HG02759 (cell line): ENCODE measurements around the gene MYCBP.
"Not testable (repeated sequence)": the region's sequence is repeated elsewhere in the genome, so short reads cannot be mapped to it uniquely, and the experiment has no call there.

ENCODE experiments used
- ATAC-seq: cut with Tn5 transposase; IDR thresholded peaks from one replicate; pipeline ENCODE4 v1.9.1; 2021; ENCODE audit warnings: mild to moderate bottlenecking, moderate library complexity; ENCODE audit not compliant: unreplicated experiment

Gene MYCBP, protein sequence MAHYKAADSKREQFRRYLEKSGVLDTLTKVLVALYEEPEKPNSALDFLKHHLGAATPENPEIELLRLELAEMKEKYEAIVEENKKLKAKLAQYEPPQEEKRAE

DNA sequence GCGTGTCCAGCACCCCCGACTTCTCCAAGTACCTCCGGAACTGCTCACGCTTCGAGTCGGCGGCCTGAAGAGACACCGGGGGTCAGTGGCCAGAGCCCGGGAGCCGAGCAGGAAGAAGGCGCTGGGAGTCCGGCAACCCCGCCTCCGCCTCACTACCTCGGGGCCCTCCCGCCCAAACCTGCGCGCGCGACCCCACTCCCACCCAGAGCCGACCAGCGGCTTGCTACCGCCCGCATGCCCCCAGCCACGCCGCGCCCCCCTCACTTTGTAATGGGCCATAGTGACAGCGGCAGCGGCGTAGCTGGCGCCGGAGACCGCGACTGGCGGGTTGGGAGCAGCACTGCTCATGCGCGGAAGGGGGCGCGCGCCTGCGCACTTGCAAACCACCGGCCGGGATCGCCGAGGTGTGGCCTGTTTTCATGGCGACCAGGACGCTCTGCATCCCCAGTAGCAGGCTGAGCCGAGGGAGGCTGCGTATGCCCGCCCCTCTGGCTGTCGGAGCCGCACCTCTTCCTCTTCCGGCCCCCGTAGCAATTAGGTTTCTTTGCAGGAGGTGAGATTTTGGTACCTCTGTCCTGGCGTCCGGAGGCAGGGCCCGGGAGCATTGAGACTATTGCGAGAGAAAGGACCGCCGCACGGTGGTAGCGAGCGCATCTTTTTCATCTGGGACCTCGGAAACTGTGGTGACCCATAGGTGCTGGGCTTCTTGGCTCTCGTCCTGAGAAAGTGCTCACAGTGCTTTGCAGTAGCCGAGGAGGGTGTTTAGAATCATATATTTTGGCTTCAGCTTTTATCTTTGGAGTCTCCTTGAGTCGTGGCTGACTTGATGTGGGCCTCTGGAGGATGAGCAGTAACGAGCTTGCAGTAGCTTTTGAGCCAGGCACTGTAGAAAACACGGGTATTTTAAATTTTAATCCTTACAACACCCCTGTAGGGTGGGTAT lies at the start of gene MYCBP:
Gene MYCBP (minus strand): TSS at position 322 of the 943 bp plus-strand sequence. CDS start 43 bp downstream, at position 279.
- peak; percentile 97 for ATAC-seq

DNA sequence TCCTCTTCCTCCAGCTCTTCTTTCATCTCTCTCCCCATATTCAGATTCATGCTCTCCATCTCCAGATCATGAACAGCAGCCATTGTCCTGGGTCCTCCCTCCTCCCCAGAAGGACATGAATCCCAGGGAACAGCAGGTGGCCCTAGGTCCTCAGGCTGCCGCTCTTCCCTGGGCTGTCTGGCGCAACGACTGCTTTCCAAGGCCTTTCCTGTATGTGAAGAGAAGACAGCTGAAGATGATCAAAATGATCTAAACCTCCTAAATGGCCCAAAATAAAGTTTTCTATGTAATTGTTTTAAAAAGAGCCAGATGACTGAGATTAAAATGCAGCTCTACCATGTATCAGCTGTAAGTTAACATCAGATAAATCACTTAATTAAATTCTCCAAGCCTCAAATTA lies 46.0 kb upstream of the MYCBP start:
- ATAC-seq: no peak

DNA sequence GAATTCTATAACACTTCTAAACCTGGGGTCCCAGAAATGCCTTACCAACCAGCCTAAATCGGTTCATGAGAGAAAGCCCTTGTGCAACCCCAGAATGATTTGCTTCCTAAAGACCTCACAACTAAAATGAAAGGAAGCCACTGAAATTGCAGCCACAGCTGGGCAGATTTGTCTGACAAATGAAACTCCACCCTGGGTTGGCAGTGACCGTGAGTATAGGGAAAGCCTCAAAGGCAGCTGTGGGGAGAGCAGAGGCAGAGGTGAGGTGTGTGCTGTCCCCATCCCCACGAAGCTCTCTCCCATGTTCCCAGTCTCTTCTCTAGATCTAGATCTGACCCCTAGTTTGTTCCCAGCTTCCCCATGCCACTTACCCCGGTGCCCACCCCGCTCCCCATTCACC lies 45.4 kb upstream of the MYCBP start:
- no peak for ATAC-seq

DNA sequence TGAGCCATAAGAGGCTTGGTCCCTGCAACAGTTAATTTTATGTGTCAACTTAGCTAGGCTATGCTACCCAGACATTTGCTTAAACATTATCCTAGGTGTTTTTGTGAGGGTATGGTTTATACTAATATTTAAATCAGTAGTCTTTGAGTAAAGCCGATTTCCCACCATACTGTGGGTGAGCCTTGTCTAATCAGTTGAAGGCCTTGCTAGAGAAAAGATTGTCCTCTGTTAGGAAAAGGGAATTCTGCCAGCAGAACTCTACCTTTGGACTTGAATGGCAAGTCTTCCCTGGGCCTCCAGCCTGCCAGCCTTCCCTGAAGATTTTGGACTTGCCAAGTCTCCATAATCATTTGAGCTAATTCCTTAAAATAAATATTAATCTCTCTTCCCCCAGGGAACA lies 44.6 kb upstream of the MYCBP start:
- ATAC-seq: no peak

DNA sequence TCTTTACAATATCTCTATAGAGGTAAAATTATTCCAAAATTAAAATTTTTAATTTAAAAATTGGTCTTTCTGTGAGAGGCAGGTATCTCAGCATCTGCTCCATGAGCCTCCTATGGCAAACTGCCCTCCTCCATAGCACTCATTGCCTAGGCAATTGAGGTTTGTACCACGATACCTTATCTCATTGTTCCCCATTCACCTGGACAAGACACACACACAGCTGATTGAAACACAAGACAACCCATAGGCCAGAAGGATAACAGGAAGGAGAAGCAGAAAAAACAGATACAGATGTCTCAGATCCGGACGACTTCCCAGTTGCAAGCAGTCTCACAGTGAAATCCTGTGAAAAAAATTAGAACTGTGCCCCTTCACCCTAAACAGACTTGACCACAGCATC lies 44.2 kb upstream of the MYCBP start:
- no peak for ATAC-seq

DNA sequence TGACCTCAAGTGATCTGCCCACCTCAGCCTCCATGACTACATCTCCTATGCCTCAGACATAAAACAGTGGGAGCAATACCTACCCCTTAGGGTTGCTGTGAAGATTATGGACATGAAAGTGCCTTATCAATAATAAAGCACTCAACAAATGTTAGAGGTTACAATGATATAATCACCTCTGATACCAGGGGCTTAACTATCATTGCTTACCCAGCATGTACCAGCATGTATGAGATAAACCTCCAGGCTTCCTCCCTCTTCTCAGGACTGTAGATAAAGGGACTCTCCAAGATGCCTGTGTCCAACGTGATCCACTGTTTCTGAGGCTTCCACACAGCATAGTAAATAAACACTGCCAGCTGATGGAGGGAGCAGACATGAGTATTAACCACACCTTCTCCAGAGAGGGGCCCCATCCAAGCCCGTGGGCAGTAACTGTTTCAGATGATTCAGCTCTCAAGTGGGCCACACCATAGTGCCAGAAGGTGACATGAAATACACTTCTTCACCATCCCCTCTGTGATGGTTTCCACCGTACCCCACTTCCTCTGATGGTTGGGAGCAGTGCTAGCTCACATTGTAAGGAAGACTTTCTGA lies 42.3 kb upstream of the MYCBP start:
- ATAC-seq: no peak

DNA sequence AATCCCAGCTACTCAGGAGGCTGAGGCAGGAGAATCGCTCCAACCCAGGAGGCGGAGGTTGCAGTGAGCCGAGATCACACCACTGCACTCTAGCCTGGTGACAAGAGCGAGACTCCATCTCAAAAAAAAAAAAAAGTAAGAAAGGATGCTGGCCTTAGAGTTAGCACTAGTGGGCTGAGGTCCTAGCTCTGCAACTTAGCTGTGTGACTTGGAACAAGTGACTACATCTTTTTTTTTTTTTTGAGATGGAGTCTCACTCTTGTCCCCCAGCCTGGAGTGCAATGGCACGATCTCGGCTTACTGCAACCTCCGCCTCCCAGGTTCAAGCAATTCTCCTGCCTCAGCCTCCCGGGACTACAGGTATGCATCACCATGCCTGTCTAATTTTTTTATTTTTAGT lies 41.8 kb upstream of the MYCBP start:
- not testable (repeated sequence) for ATAC-seq

DNA sequence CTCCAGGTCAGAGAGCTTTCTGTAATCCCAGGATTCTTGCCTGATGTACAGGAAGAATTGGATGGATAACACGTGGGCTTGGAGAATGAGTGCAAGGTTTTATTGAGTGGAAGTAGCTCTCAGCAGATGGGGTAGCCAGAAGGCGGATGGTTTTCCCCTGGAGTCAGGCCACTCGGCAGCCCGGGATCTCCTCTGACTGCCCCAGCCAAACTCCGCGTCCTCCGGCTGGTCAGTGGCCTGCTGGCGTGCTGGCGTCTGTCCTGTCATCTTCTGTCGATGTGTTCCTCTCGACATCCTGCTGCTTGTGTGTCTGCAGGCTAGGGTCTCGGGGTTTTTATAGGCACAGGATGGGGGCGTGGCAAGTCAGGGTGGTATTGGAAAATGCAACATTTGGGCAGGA lies 35.7 kb upstream of the MYCBP start:
- ATAC-seq: no peak

DNA sequence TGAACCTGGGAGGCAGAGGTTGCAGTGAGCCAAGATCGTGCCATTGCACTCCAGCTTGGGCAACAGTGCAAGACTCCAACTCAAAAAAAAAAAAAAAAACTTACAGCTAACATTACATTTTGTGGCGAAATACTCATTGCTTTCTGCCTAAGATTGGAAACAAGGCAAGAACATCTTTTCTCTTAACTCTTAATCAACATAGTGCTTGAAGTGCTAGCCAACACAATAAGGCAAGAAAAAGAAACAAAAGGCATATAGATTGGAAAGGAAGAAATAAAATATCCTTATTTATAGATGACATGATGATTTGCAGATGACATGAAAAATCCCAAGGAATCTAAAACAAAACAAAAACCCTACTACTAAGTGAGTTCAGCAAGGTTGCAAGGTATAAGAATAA lies 32.8 kb upstream of the MYCBP start:
- no peak for ATAC-seq

DNA sequence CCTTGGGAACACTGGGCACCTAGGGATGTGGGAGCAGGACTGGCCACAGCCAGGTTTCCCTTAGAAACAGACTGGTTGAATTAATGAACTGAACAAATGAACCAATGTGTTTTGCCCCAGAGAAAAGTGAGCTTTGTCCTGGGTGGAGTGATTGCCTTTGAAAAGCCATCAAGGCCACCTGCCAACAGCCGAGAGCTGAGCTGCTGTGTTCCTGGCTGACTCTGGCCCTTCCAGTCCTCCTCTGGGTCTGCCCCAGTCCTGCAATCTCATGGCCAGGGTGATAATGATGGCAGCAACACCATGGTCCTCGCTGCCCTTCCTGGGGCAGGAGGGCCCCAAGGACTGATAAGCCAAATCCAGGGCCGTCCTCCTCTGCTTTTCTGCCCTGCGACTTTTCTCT lies 26.4 kb upstream of the MYCBP start:
- no peak for ATAC-seq

DNA sequence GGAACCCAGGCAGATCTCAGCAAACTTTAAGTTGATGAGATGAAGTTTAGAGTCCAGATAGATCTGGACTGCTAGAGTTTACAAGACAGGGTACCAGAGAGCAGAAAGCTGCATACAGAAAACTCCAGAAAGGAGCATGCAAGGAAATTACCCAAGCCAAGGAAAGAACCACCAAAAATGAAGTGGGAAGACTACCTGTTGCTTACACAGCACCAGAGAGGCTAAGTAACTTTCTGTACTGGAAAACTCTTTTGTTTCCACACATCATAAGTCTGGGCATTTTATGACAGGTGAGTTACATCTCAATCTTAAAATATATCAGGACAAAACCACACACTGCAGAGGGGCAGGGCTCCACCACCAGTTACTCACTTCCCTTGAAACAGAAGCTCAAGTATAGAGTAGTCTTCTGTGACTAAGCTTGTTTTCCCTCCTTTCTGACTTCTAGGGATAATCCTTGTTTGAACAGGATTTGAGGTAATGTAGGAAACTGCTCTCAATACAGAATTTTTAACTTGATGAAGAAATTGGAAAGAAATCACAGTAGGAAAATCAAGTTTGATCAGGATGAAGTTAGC lies 25.6 kb upstream of the MYCBP start:
- ATAC-seq: no peak

DNA sequence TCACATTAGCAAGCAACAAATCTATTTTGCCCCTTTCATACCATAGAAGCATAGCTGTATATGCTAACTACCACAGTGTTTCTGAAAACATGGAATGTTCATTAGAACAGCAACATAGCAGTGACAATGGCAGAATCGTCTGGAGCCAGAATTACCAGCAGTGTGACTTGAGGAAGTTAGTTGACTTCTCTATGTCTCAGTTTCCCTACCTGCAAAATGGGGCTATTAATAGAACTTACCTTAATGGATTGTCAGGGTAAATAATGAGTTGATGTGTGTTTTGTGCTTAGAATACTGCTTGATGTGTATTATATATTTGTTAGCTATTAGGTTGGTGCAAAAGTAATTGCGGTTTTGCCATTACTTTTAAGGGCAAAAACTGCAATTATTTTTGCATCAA lies 23.0 kb upstream of the MYCBP start:
- no peak for ATAC-seq

DNA sequence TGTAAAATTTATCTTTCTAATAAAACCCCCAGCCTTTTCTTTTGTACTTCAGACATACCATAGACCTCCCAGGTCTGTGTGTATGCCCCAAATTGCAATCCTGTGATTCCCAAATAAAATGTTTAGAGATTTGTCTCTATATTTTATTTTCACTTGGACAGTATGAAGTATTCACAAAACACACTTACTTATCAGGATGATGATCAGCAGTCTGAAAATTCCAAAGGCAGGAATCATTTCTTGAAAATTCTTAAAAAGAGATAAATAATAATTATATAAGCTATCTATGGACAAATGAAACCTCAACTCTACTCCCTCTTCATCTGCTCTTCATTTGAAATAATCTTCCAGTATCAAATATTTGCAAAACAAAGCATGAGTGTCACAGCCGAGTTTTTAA lies 19.8 kb upstream of the MYCBP start:
- no peak for ATAC-seq

DNA sequence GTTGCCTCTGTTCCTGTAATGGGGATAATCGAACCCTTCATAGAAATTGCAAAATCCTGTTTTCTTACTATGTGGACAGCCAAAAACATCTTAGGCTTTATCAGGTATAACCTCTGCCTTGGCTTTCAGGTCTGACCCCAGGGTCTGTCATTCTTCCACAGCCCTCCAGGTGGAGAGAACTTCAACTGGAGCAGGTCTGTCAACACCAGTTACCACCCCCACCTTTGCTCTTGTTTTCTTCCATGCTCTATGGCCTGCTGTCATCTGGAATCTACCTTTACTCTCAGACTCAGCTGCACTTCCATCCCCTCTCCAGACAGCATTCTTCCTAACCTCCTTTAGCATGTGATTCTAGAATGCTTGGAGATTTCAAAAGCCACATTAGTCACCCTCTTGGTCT lies 18.6 kb upstream of the MYCBP start:
- no peak for ATAC-seq

DNA sequence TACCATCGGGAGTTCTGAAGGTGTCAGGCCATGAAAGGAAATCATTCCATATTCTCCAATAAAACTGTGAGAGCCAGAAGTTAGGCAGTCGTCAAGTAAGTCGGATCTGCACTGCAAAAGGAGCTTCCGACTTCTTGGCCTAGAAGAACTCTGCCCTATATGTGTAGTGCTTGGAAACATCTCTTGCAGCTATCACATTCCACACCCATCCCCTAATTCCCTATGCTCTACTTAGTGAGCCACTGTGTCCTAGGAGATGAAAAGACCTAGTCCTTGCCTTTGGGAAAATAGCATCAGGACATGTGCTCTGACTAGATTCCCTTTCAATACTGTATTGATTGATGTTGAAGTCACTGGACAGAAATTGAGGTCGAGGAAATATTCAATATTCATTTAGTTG lies 16.4 kb upstream of the MYCBP start:
- no peak for ATAC-seq

DNA sequence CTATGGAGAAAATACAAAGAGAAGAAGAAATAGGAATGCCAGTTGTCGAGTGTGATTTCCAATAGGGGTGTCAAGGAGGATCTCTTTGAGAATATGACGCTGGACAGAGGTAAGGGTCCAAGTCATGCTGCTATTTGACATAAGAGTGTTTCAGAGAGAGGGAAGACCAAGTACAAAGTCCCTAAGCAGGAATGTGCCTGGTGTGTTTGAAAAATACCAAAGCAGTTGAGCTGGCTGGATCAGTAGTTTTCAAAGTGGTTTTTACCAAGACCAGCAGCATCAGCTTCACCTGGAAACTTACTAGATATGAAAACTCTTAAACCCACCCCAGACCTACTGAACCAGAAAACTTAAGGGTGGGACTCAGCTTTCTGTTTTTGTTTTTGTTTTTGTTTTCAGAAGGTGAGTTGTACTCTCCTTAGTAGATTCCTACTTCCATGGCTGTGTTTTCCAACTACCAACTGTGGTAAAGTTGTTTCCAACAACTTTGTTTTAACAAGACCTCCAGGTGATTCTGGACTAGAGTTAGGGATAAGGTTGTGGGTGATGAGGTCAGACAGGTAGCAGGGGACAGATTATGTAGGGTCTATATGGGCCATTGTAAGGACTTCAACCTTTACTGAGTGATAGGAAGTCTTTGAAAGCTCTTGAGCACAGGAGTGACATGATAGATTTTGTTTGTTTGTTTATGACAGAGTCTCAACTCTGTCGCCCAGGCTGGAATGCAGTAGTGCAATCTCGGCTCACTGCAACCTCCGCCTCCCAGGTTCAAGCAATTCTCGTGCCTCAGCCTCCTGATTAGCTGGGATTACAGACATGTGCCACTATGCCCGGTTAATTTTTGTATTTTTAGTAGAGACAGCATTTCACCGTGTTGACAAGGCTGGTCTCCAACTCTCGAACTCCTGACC lies 15.5 kb upstream of the MYCBP start:
- ATAC-seq: no peak

DNA sequence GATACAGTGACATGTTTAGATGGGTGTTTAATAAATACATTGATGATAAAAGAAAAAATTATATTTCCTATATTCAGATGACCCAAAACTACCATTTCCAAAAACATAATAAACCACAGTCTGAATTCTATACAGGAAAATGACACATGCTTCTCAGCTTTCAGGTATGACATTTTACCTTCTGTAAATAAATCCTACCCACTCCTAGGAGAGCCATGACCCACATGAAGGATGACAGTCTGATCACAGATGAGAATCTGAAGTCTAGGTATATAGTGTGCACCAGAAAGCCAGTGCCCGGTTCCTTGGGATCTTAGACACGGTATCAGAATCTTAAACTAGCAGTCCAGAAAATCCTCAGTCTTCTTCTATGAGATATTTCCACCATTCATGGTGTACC lies 11.9 kb upstream of the MYCBP start:
- no peak for ATAC-seq

DNA sequence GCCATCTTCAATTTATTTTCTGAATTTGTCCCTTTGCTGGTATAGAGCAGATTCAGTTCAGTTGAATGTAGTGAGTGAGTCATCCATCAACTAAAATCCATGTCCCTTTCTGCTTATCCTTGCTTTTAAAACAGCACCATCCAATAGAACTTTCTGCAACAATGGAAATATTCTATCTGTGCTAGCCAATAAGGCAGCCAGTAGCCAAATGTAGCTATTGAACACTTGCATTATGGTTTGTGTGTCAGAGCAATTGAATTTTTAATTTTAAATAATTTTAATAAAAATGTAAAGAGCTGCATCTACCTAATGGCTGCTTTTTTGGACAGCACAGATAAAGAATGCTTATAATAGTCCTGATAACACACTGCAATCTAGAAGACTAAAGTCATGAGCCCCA lies 8.3 kb upstream of the MYCBP start, which contains the start of gene GJA9:
Gene GJA9 (minus strand): TSS at position 101 of the 400 bp plus-strand sequence. CDS start 5,489 bp downstream, outside the sequence.
- no peak for ATAC-seq

DNA sequence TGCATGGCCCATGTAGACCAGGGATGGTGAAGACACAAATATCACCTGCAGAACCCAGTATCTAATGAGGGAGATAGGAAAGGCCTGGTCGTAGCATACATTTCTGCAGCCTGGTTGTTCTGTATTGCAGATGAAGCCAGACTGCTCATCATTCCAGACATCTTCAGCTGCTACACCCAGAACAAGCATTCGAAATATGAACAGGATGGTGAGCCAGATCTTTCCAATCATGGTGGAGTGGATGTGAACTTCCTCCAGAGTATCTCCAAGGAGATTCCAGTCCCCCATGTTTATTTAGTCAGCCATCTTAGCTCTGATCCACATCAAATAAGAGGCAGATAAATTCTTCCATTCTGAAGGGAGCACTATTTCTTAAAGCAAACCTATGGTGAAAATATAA lies 2.7 kb upstream of the MYCBP start:
- ATAC-seq: no peak

DNA sequence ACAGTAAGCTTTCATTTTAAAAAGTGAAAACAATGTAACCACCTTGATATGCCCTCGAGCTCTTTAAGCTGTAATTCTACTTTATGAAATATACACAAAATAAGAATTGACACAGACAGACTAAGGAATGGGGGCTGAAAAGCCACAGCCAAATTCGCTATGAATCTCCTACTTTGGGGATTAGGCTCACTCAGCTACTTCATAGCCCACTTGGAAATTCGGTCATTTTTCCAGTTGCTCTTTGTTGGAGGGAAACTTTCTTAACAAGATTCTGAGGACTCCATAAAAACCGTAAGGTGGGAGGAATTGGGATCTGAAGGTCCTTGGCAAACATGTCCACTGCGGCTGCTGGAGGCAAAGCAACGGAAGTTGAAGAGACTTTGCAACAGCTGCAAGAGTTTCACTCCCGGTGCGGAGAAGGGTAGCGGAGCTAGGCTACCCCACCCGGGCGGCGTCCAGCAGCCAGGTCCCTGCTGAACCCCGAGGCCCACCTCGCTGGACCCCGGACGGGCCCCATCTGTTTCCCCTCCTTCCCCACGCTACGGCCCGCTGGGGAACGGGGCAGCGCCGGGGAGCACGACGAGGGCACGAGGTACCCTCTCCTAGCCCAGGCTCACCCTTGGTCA lies 634 bp downstream of the MYCBP start:
- peak; percentile 21 for ATAC-seq
